Measurements from ENCODE around the gene OFD1.
"Not testable (repeated sequence)": the region's sequence is repeated elsewhere in the genome, so short reads cannot be mapped to it uniquely, and the experiment has no call there.

GRCh38 chrX:13730523-13730922 is 4.0 kb upstream of the OFD1 start:
- TF ChIP-seq EZH2 (IDR thresholded peaks at IDR 0.05; ENCODE audit: borderline replicate concordance, low read depth, low read length, severe bottlenecking); JUN (IDR thresholded peaks at IDR 0.05; ENCODE audit: borderline replicate concordance, insufficient read depth, insufficient read length, low read depth); POLR2A (IDR thresholded peaks at IDR 0.05; ENCODE audit: low read depth, low read length); CTCF (IDR thresholded peaks at IDR 0.05; ENCODE audit: extremely low read depth in 1 of 2, insufficient read depth in 1 of 2, low read depth in 1 of 2, low read length in 2 of 2); POLR2AphosphoS5 (IDR thresholded peaks at IDR 0.05; ENCODE audit: insufficient read depth, low read depth, low read length): not testable (repeated sequence)
